Ovary (tissue), 3 donors: ENCODE measurements around the gene C6orf47.

Source experiments
- EP300 ChIP-seq: sonication (generic); formaldehyde crosslinking; IDR thresholded peaks from one replicate; pipeline ENCODE4 v1.6.1; 2017; ENCODE audit warnings: antibody characterized with exemption
- POLR2A ChIP-seq: fragments of 450-650 bp; IDR thresholded peaks from one replicate; pipeline ENCODE4 v1.6.1; 2017; ENCODE audit warnings: antibody characterized with exemption, mild to moderate bottlenecking, moderate library complexity
- TF ChIP-seq, protein P1 (sequence below), 3 donors: fragments of 450-650 bp in 2 of 3; fragments of 200-600 bp in 1 of 3; IDR thresholded peaks; one replicate each; pipeline versions ENCODE4 v1.5.1 to v1.8.0; 2016 to 2022; ENCODE audit warnings: antibody characterized with exemption in 3 of 3, mild to moderate bottlenecking in 1 of 3
- donor health status: DM: no; HTN: no; CAD: no.

- TF ChIP-seq EP300 (no peak), POLR2A (no peak)
- TF ChIP-seq, protein P1, sequence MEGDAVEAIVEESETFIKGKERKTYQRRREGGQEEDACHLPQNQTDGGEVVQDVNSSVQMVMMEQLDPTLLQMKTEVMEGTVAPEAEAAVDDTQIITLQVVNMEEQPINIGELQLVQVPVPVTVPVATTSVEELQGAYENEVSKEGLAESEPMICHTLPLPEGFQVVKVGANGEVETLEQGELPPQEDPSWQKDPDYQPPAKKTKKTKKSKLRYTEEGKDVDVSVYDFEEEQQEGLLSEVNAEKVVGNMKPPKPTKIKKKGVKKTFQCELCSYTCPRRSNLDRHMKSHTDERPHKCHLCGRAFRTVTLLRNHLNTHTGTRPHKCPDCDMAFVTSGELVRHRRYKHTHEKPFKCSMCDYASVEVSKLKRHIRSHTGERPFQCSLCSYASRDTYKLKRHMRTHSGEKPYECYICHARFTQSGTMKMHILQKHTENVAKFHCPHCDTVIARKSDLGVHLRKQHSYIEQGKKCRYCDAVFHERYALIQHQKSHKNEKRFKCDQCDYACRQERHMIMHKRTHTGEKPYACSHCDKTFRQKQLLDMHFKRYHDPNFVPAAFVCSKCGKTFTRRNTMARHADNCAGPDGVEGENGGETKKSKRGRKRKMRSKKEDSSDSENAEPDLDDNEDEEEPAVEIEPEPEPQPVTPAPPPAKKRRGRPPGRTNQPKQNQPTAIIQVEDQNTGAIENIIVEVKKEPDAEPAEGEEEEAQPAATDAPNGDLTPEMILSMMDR (IDR thresholded peaks at IDR 0.05), result no peak
Measured at GRCh38 chr6:31621320-31621939, 39.1 kb downstream of the C6orf47 start.
